ENCODE results near the gene KLK7.

KLK7 gene

DNA sequence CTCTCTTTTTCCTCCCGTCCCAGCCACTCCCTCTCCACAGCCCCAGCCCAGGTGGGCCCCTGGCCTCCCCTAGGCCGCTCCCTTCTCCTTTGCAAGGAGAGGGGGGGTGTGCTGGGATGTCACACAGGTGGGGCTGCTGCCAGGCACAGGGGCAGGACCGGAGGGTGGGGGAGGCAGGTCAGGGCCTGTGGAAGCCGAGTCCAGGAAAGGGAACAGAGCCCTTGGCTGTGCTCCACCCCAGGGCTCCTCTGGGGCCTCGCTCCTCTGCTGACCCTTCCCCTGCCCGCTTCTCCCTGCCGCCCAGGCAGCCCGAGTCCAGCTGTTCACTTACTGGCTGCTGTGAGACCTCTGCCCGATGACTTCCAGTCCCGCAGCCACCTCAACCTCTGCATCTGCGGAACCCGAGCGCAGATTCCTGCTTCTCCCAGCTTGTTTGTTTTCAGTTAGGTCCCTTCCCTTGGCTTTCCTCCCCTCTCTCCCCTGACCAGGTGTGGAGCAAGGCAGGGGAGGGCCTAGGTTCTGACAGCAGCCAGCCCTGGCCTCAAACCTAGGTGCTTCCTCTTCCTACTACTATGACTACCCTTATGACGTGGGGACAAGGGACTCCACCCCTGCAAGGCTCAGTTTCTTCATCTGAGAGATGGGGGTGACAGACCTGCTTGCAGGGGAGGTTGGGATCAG is 43.5 kb upstream of the KLK7 start:
- Histone ChIP-seq H3K4me2 (ENCODE audit: low read depth, low read length, poor library complexity, severe bottlenecking) (no peak overlapping the region), H3F3A (ENCODE audit: insufficient read depth) (no peaks in the 10 kb centered on the region), H3K27me3 (ENCODE audit: low read length) (no peaks in the 10 kb centered on the region), H3K36me3 (ENCODE audit: low read length) (no peaks in the 10 kb centered on the region), H4K20me1 (ENCODE audit: low read depth, low read length) (no peaks in the 10 kb centered on the region), H2AFZ (ENCODE audit: low read depth, low read length, severe bottlenecking) (no peak overlapping the region), H3K9me2 (replicated peaks; ENCODE audit: insufficient read depth, low read length) (no peaks in the 10 kb centered on the region), H3K9ac (ENCODE audit: low read length) (no peak overlapping the region), H3K4me3 (ENCODE audit: insufficient read depth, low read length, poor library complexity, severe bottlenecking) (no peak overlapping the region), H3K27ac (ENCODE audit: low read depth, low read length) (no peak overlapping the region), H3K79me2 (ENCODE audit: insufficient read depth, low read length) (no peaks in the 10 kb centered on the region), H3K9me3 (ENCODE audit: insufficient read depth, low read length) (no peaks in the 10 kb centered on the region)
- TF ChIP-seq, protein P1, sequence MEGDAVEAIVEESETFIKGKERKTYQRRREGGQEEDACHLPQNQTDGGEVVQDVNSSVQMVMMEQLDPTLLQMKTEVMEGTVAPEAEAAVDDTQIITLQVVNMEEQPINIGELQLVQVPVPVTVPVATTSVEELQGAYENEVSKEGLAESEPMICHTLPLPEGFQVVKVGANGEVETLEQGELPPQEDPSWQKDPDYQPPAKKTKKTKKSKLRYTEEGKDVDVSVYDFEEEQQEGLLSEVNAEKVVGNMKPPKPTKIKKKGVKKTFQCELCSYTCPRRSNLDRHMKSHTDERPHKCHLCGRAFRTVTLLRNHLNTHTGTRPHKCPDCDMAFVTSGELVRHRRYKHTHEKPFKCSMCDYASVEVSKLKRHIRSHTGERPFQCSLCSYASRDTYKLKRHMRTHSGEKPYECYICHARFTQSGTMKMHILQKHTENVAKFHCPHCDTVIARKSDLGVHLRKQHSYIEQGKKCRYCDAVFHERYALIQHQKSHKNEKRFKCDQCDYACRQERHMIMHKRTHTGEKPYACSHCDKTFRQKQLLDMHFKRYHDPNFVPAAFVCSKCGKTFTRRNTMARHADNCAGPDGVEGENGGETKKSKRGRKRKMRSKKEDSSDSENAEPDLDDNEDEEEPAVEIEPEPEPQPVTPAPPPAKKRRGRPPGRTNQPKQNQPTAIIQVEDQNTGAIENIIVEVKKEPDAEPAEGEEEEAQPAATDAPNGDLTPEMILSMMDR (IDR thresholded peaks at IDR 0.05; ENCODE audit: insufficient read depth, low read length, poor library complexity, severe bottlenecking) = no peak
- TF ChIP-seq EZH2phosphoT487 (conservative IDR thresholded peaks at IDR 0.05; ENCODE audit: low read length) = no peak

DNA sequence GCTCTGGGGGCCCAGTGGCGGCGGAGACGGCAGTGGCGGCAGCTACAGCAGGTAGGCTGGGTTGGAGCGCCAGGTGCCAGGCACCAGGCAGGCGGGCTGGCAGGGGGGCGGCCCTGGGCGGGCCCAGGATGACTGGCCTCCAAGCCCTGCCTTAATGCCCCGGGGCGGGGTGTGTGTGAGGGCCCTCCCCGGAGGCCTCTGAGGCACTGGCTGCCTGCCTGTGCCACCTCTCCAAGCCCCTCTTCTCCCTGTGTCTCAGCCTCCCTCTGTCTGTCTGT is 42.8 kb upstream of the KLK7 start, which contains the start of gene KLK11:
KLK11 (minus strand) TSS at position 63 of the 278 bp plus-strand sequence. CDS start 985 bp downstream, outside the sequence.
- Histone ChIP-seq H3K9me2 (replicated peaks; ENCODE audit: insufficient read depth, low read length) (no peaks in the 10 kb centered on the region), H3K9me3 (ENCODE audit: insufficient read depth, low read length) (no peaks in the 10 kb centered on the region), H2AFZ (ENCODE audit: low read depth, low read length, severe bottlenecking) (no peak within 1 kb of the TSS), H3K27ac (ENCODE audit: low read depth, low read length) (no peak within 1 kb of the TSS), H3K4me3 (ENCODE audit: insufficient read depth, low read length, poor library complexity, severe bottlenecking) (no peak within 1 kb of the TSS), H3K9ac (ENCODE audit: low read length) (no peak within 1 kb of the TSS), H4K20me1 (ENCODE audit: low read depth, low read length) (no peaks in the 10 kb centered on the region), H3K79me2 (ENCODE audit: insufficient read depth, low read length) (no peaks in the 10 kb centered on the region), H3K36me3 (ENCODE audit: low read length) (no peaks in the 10 kb centered on the region), H3K27me3 (ENCODE audit: low read length) (no peaks in the 10 kb centered on the region), H3F3A (ENCODE audit: insufficient read depth) (no peaks in the 10 kb centered on the region), H3K4me2 (ENCODE audit: low read depth, low read length, poor library complexity, severe bottlenecking) (no peak within 1 kb of the TSS)
- TF ChIP-seq EZH2phosphoT487 (conservative IDR thresholded peaks at IDR 0.05; ENCODE audit: low read length) = no peak
- TF ChIP-seq, protein P1 (IDR thresholded peaks at IDR 0.05; ENCODE audit: insufficient read depth, low read length, poor library complexity, severe bottlenecking) = no peak

DNA sequence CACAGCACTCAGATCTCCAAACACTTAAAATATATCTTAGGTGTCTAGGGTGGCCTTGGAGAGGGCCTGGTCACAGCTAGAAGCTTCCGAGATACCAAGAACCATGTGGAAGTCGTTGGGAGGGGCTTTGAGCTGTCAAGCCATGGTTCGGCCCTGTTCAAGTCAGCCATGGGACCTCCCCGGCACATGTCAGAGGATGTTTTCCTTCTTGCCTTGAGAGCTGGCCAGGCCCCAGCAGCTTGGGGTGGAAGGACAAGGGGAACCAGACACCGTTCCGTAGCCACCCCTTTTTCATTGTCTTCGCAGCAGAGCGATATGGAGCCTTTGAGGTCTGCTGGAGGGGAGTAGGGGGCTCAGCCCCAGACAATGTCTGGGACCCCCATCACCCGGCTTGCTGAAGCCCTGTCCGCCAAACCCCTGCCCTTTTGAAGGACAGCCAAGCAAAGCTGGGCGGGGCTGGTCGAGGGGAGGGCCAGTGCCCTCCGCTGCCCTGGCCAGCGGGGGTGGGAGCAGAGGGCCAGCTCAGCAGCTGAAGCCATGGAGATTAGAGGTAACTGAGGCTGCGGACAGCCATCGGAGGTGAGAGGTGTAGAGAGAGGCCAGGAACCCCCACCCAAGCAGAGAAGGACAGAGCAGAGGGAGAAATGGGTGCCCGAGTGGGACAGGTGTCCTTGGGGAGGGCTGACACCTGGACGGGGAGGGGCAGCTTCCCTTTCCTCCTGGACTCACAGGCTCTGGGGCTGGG is 42.3 kb upstream of the KLK7 start:
- TF ChIP-seq, protein P1 (IDR thresholded peaks at IDR 0.05; ENCODE audit: insufficient read depth, low read length, poor library complexity, severe bottlenecking) = no peak
- TF ChIP-seq EZH2phosphoT487 (conservative IDR thresholded peaks at IDR 0.05; ENCODE audit: low read length) = no peak
- H3F3A ChIP-seq (ENCODE audit: insufficient read depth) = no peaks in the 10 kb centered on the region
- H3K4me2 ChIP-seq (ENCODE audit: low read depth, low read length, poor library complexity, severe bottlenecking) = no peak overlapping the region

More for the DNA sequence above, 42.3 kb upstream of the KLK7 start:
- H3K27me3 ChIP-seq (ENCODE audit: low read length) = no peaks in the 10 kb centered on the region
- H3K27ac ChIP-seq (ENCODE audit: low read depth, low read length) = no peak overlapping the region
- no peaks in the 10 kb centered on the region for H3K79me2 ChIP-seq (ENCODE audit: insufficient read depth, low read length)
- H3K9me3 ChIP-seq (ENCODE audit: insufficient read depth, low read length) = no peaks in the 10 kb centered on the region
- no peaks in the 10 kb centered on the region for H4K20me1 ChIP-seq (ENCODE audit: low read depth, low read length)
- H3K36me3 ChIP-seq (ENCODE audit: low read length) = no peaks in the 10 kb centered on the region
- no peak overlapping the region for H3K9ac ChIP-seq (ENCODE audit: low read length)
- no peak overlapping the region for H3K4me3 ChIP-seq (ENCODE audit: insufficient read depth, low read length, poor library complexity, severe bottlenecking)
- no peaks in the 10 kb centered on the region for H3K9me2 ChIP-seq (replicated peaks; ENCODE audit: insufficient read depth, low read length)
- H2AFZ ChIP-seq (ENCODE audit: low read depth, low read length, severe bottlenecking) = no peak overlapping the region

All from SU-DHL-6 (cell line).